ENCODE data around the gene GLI2.

Gene GLI2

GRCh38 chr2:120733238-120733932, 2.3 kb upstream of the GLI2 start:
- in situ Hi-C loops (cut with HindIII; ENCODE audit: low sequenced_read_pairs), result no loop called here
- no peak overlapping the region for H3K4me3 ChIP-seq (ENCODE audit: low read depth, low read length)
- no peak for DNase-seq (ENCODE audit: low read depth, low spot score)
- TF ChIP-seq CTCF (IDR thresholded peaks at IDR 0.05; ENCODE audit: low read depth, low read length), result no peak

DNA sequence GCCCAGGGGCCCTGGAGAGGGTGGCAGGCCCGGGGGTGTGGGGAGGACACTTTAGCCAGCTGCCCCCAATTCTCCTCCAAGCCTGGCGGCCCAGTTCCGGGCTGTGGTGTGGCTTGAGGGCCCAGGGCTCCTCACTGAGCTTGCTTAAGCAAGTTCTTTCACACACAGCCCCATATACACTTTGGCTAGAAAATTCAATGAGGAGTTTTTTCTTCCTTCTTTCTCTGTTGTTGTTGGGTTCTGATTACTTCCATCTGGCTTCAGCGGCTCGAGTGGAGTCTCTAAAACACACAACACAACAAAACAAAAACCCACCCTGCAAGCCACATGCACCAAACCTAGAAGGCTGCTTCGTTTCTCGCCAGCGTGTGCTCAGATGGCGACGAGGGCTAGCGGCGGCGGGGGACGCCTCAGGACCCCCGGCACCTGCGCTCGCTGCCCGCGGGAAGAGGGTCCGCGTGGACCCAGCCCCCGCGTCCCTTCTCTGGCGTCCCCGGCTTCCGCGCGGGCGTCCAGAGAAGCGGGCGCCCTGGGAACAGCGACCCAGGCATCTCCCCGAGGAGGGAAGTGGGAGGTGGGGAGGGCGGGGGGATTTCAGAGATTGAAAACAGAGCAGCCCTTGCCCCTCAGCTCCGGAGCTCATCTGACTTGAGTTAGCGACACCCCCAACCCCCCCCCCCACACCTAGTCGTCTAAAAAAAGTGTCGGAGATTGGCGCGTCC, 577 bp upstream of the GLI2 start:
- no peak for TF ChIP-seq CTCF (IDR thresholded peaks at IDR 0.05; ENCODE audit: low read depth, low read length)
- DNase-seq (ENCODE audit: low read depth, low spot score), result no peak
- H3K4me3 ChIP-seq (ENCODE audit: low read depth, low read length), result peak overlapping the region; percentile 70
- in situ Hi-C loops (cut with HindIII; ENCODE audit: low sequenced_read_pairs), result no loop called here

- TF ChIP-seq CTCF (IDR thresholded peaks at IDR 0.05; ENCODE audit: low read depth, low read length), result no peak
- in situ Hi-C loops (cut with HindIII; ENCODE audit: low sequenced_read_pairs), result no loop called here
- peak; percentile 55 for DNase-seq (ENCODE audit: low read depth, low spot score)
- H3K4me3 ChIP-seq (ENCODE audit: low read depth, low read length), result peak overlapping the region; percentile 70
Measured at GRCh38 chr2:120736202-120736623, 545 bp downstream of the GLI2 start.

GRCh38 chr2:120736624-120737339, 1.1 kb downstream of the GLI2 start:
- no peak for TF ChIP-seq CTCF (IDR thresholded peaks at IDR 0.05; ENCODE audit: low read depth, low read length)
- in situ Hi-C loops (cut with HindIII; ENCODE audit: low sequenced_read_pairs), result no loop called here
- peak; percentile 89 for DNase-seq (ENCODE audit: low read depth, low spot score)
- peak overlapping the region; percentile 70 for H3K4me3 ChIP-seq (ENCODE audit: low read depth, low read length)

DNA sequence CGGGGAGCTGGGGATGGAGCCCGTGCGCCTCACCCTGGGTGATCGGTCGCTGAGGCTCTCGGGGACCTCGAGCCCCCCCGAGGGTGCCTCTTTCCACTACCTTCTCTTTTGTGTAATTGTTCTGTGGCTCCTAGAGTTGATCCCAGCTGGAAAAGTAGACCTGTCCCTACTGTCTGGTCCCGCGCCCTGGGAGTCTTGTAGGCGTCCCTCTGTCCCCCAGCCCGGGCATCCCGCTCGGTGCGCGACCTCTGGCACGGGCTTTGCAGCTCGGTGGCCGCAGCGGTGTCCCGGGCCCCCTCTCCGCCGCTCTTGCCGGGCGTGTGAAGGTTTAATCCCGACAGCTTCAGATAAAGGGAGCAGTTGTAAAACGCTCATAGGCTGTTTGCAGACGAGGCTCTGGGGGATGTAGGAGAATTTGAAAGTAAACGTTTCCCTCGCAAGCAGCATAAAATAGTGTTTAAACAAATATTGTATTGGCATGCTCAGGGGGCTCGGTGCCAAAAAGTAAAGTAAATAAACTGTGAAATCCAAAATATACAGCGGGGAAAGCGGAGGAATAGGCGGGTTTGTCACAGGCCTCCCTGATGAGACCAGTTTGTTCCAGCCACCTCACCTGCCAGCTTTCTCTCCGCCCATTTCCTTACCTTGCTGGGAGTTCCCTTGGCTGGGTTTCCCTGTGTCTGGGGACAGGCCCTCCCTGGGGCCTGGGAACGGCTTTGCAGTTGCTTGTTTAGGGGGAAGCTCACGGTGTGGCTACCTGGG, 1.9 kb downstream of the GLI2 start:
- peak overlapping the region; percentile 70 for H3K4me3 ChIP-seq (ENCODE audit: low read depth, low read length)
- DNase-seq (ENCODE audit: low read depth, low spot score), result peak; percentile 55
- no peak for TF ChIP-seq CTCF (IDR thresholded peaks at IDR 0.05; ENCODE audit: low read depth, low read length)
- in situ Hi-C loops (cut with HindIII; ENCODE audit: low sequenced_read_pairs), result no loop called here

- no peak for TF ChIP-seq CTCF (IDR thresholded peaks at IDR 0.05; ENCODE audit: low read depth, low read length)
- peak overlapping the region; percentile 70 for H3K4me3 ChIP-seq (ENCODE audit: low read depth, low read length)
- no peak for DNase-seq (ENCODE audit: low read depth, low spot score)
- in situ Hi-C loops (cut with HindIII; ENCODE audit: low sequenced_read_pairs), result no loop called here
Measured at GRCh38 chr2:120738117-120738516, 2.4 kb downstream of the GLI2 start.
